ENCODE results near the gene KRT33A.

KRT33A gene

GRCh38 chr17:41302981-41303380 is 47.6 kb downstream of the KRT33A start:
- no peak for DNase-seq (ENCODE audit: low read depth in 2 of 2)

GRCh38 chr17:41301916-41302901 is 48.4 kb downstream of the KRT33A start, which contains the start of gene KRTAP29-1:
Gene KRTAP29-1, minus strand, starts transcription at chr17:41302851. Its CDS starts 0 bp downstream, at chr17:41302851.
- no peak for DNase-seq (ENCODE audit: low read depth in 2 of 2)

- no peak for DNase-seq (ENCODE audit: low read depth in 2 of 2)
These were observed 49.3 kb downstream of the KRT33A start for GRCh38 chr17:41301204-41301790.

GRCh38 chr17:41298458-41299135 is 52.0 kb downstream of the KRT33A start:
- DNase-seq (ENCODE audit: low read depth in 2 of 2): no peak

GRCh38 chr17:41296846-41297245 is 53.8 kb downstream of the KRT33A start:
- DNase-seq (ENCODE audit: low read depth in 2 of 2): no peak
